Stimulated activated CD8-positive, alpha-beta memory T cell treated with anti-CD3 and anti-CD28 coated beads, Interleukin-15, amount 100 ng/mL, for 48 hours (primary cell): Measurements from ENCODE around the gene SERHL2.
"Not testable (repeated sequence)": the region's sequence is repeated elsewhere in the genome, so short reads cannot be mapped to it uniquely, and the experiment has no call there.

ENCODE experiments used
- DNase-seq, 2 donors: peaks; one replicate each; pipeline ENCODE4 v3.0.0-alpha.2; 2020; ENCODE audit warnings: low read depth in 2 of 2

Gene SERHL2

DNA sequence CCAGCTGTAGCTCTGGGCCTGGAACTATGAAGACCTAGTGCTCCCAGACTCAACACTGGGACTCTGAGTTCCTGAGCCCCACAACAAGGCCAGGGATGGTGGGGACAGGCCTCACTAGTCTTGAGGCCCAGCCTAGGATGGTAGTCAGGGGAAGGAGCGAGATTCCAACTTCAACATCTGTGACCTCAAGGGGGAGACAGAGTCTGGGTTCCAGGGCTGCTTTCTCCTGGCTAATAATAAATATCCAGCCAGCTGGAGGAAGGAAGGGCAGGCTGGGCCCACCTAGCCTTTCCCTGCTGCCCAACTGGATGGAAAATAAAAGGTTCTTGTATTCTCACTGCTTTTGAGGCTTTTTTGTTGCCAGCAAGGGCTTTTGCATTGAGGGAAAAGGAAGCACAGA, 20.3 kb downstream of the SERHL2 start:
- not testable (repeated sequence) for DNase-seq

GRCh38 chr22:42574468-42574867, 20.7 kb downstream of the SERHL2 start:
- not testable (repeated sequence) for DNase-seq

GRCh38 chr22:42575996-42576574, 22.3 kb downstream of the SERHL2 start:
- DNase-seq = not testable (repeated sequence)

DNA sequence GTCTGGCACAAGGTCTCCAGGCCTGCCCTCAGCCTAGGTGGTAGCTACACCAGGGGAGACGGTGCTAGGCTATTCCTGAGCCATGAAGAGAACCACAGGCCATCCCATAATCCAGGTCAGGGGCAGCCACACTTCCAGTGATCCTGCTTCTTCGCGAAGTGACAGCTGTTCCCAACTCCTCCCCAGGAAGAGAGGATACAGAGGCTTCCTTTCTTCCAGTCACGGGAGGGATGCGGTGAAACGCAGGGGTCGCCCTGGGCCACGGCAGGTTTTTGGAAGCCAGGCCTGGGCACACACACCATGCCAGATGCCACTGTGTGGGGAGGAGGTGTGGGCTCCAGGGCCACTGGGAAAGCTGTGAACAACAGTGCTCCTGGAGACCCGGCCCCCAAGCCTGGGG, 23.4 kb downstream of the SERHL2 start:
- DNase-seq = not testable (repeated sequence)

GRCh38 chr22:42577623-42578240, 24.0 kb downstream of the SERHL2 start:
- DNase-seq = no peak

- DNase-seq = not testable (repeated sequence)
These were observed 26.3 kb downstream of the SERHL2 start for GRCh38 chr22:42580040-42580439.

- DNase-seq = not testable (repeated sequence)
These were observed 27.5 kb downstream of the SERHL2 start for GRCh38 chr22:42581194-42581761.

DNA sequence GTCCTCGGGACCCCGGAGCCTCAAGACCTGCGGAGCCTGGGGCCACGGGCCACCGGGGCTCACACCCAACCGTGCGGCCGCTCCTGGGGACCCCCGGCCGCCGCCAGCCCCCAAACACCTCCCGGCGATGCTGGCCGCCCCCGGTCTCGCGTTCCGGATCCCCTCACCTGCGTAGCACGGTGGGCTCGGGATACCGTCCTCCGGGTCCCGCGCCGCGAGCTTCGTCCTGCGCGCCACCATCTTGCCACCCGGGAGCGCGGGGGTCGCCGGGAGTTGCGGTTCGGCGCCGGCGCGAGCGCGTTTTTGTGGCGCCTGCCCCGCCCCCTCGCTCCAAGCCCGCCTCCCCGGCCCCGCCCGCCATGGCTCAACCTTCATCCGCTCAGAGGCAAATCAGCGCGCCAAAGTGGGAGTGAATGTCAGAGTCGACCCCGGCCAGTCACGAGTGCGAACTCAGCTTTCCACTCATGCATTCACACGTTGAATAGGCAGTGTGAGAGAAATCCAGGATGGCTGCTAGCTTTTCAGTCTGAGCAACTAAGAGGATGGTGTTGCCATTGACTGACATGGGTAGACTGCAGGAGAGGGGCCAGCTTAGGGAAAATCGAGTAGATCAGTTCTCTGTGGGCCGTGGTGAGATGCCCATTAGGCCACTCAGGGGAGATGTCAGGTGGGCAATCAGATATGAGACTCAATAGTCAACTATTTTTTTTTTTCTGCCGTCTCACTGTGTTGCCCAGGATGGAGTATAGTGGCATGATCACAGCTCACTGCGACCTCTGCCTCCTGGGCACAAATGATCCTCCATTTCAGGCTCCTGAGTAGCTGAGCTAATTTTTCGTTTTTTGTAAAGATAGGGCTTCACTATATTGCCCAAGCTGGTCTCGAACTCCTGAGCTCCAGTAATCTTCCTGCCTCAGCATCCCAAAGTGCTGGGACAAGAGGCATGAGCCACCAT, 28.3 kb downstream of the SERHL2 start:
- DNase-seq = peak; percentile 77

DNA sequence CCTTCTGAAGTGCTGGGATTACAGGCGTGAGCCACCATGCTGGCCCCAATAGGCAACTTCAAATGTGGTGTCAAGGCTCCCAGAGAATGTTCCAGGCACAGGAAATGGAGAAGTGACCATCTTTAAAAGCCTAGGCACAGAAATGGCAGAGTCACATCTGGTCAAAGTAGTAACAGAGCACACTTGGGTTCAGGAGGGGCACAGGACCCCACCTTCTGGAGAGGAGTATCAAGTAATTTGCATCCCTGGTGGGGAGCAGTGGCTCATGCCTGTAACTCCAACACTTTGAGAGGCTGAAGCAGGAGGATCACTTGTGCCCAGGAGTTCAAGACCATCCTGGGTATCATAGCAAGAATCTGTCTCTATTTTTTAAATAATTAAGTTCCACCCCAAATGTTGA, 29.2 kb downstream of the SERHL2 start:
- DNase-seq = no peak

GRCh38 chr22:42584364-42584940, 30.7 kb downstream of the SERHL2 start:
- no peak for DNase-seq

GRCh38 chr22:42585096-42585495, 31.3 kb downstream of the SERHL2 start:
- no peak for DNase-seq

- no peak for DNase-seq
These were observed 32.6 kb downstream of the SERHL2 start for GRCh38 chr22:42586381-42586780.

DNA sequence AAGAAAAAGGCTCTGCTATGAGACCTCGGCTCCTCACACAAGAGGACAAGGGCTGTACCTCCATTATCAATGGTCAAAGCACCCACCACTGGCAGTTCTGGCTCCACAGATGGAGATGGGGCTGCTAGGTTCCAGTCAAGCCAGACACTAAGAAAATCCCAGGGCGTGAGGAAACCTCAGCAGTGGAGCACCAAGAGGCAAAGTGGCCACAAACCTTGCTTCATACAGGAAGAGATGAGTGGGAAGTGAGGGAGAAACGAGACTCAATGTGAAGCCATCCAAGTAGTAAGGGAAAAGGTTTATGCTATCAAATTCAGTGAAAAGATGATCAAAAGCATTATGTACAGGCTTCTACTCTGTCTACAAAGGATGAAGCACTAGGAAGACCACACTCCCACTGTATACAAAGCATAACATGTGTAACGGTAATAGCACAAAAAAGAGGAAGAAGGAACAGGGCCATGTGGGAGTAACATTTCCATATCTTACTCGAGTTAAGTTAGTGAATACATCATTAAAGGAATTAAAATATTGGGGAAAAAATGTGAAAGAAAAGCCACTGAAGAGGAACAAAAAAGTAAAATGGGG, 33.9 kb downstream of the SERHL2 start:
- DNase-seq = no peak

GRCh38 chr22:42591987-42592386, 38.2 kb downstream of the SERHL2 start:
- DNase-seq = no peak

- no peak for DNase-seq
These were observed 41.7 kb downstream of the SERHL2 start for GRCh38 chr22:42595434-42595833.

- no peak for DNase-seq
These were observed 42.6 kb downstream of the SERHL2 start for GRCh38 chr22:42596336-42596735.

GRCh38 chr22:42596863-42597530, 43.2 kb downstream of the SERHL2 start:
- no peak for DNase-seq

- DNase-seq = no peak
These were observed 48.2 kb downstream of the SERHL2 start for GRCh38 chr22:42601879-42602465.

DNA sequence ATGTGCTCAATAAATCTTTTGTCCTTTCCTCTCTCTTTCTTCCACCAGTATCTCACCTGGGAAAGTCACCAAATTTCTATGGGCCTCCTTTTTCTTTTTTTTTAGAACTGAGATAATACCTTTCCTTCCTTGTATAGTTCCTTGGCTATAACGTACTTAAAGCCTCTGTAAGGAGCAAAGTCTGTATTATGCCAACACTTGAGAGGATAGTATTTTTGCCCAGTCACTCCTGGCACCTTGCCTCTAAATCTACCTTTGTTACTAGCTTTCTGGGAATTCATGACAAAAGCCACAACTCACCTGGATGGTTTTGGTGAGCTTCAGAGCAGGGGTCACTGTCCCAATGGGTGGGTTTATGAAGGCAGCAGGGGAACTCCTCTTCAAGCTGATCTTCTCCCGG, 48.7 kb downstream of the SERHL2 start:
- DNase-seq = no peak

GRCh38 chr22:42603427-42603826, 49.7 kb downstream of the SERHL2 start:
- no peak for DNase-seq

- DNase-seq = no peak
These were observed 50.6 kb downstream of the SERHL2 start for GRCh38 chr22:42604403-42604802.
